Brain microvascular endothelial cell (primary cell): ENCODE data around the gene CLCN1.
A peak's percentile ranks its signal among the peaks of the same experiment; 100 is the strongest.

Experiments
- DNase-seq: peaks from one replicate; pipeline ENCODE4 v3.0.0-alpha.2; 2020
- H3K27ac ChIP-seq: fragments of 250-450 bp; sonication (Bioruptor Pico); 2 replicates; pipeline ENCODE4 v1.5.1; 2020; ENCODE audit warnings: mild to moderate bottlenecking, moderate library complexity
- H3K27me3 ChIP-seq: fragments of 250-450 bp; sonication (Bioruptor Pico); replicated peaks from 2 replicates; pipeline ENCODE4 v1.5.1; 2020; ENCODE audit warnings: mild to moderate bottlenecking
- H3K36me3 ChIP-seq: fragments of 250-450 bp; sonication (Bioruptor Pico); replicated peaks from 2 replicates; pipeline ENCODE4 v1.5.1; 2020; ENCODE audit warnings: mild to moderate bottlenecking
- H3K4me3 ChIP-seq: 2 replicates; pipeline ENCODE4 v1.5.1; 2011; ENCODE audit warnings: low read depth, mild to moderate bottlenecking, control low read depth, low read length, moderate library complexity
- CTCF ChIP-seq: IDR thresholded peaks from 2 replicates; pipeline ENCODE4 v1.5.1; 2011; ENCODE audit warnings: low read depth, mild to moderate bottlenecking, moderate library complexity, low read length, control low read depth, inconsistent platforms; ENCODE audit errors: missing control alignments
- in situ Hi-C: cut with HindIII; loops from 2 replicates; pipeline ENCODE4 v1.10.0; 2017; ENCODE audit warnings: low sequenced_read_pairs, low pct_ligation_motif_present

Gene CLCN1

GRCh38 chr7:143337216-143337615 is 21.3 kb downstream of the CLCN1 start:
- Histone ChIP-seq H3K27ac (no peak overlapping the region), H3K27me3 (no peaks in the 10 kb centered on the region), H3K4me3 (no peak overlapping the region), H3K36me3 (no peaks in the 10 kb centered on the region)
- in situ Hi-C loops, result no loop called here
- no peak for DNase-seq
- TF ChIP-seq CTCF, result no peak

- H3K27ac ChIP-seq, result no peak overlapping the region
- no peak for DNase-seq
- in situ Hi-C loops, result no loop called here
- H3K27me3 ChIP-seq, result no peaks in the 10 kb centered on the region
- H3K36me3 ChIP-seq, result no peaks in the 10 kb centered on the region
- no peak for TF ChIP-seq CTCF
- no peak overlapping the region for H3K4me3 ChIP-seq
These were observed 25.9 kb downstream of the CLCN1 start for GRCh38 chr7:143341842-143342241.

- no peak for TF ChIP-seq CTCF
- peaks cover 2% of the 10 kb centered on the region for H3K27me3 ChIP-seq
- H3K27ac ChIP-seq, result no peak overlapping the region
- no peak overlapping the region for H3K4me3 ChIP-seq
- DNase-seq, result no peak
- in situ Hi-C loops, result no loop called here
- no peaks in the 10 kb centered on the region for H3K36me3 ChIP-seq
These were observed 27.7 kb downstream of the CLCN1 start for GRCh38 chr7:143343596-143343995.

GRCh38 chr7:143345428-143345900 is 29.6 kb downstream of the CLCN1 start:
- Histone ChIP-seq H3K27me3 (peaks cover 2% of the 10 kb centered on the region), H3K36me3 (no peaks in the 10 kb centered on the region), H3K4me3 (peak overlapping the region; percentile 31), H3K27ac (no peak overlapping the region)
- DNase-seq, result peak; percentile 7
- peak; percentile 80 for TF ChIP-seq CTCF
- in situ Hi-C loops, result no loop called here

GRCh38 chr7:143346018-143346417 is 30.1 kb downstream of the CLCN1 start:
- H3K27ac ChIP-seq, result no peak overlapping the region
- TF ChIP-seq CTCF, result no peak
- no peak overlapping the region for H3K4me3 ChIP-seq
- H3K36me3 ChIP-seq, result no peaks in the 10 kb centered on the region
- no peak for DNase-seq
- in situ Hi-C loops, result no loop called here
- peaks cover 2% of the 10 kb centered on the region for H3K27me3 ChIP-seq

GRCh38 chr7:143347950-143348349 is 32.0 kb downstream of the CLCN1 start:
- no peak overlapping the region for H3K27ac ChIP-seq
- H3K36me3 ChIP-seq, result no peaks in the 10 kb centered on the region
- DNase-seq, result no peak
- no peak for TF ChIP-seq CTCF
- peaks cover 2% of the 10 kb centered on the region for H3K27me3 ChIP-seq
- H3K4me3 ChIP-seq, result no peak overlapping the region
- in situ Hi-C loops, result no loop called here
